Mesodermal cell (in vitro differentiated cells): ENCODE measurements around the gene PGM1.
"Not testable (repeated sequence)": the region's sequence is repeated elsewhere in the genome, so short reads cannot be mapped to it uniquely, and the experiment has no call there.

Source experiments
- H3K27ac ChIP-seq: 2 replicates; pipeline ENCODE4 v1.7.0; 2013; ENCODE audit warnings: mild to moderate bottlenecking, low read depth, low read length, moderate library complexity; ENCODE audit not compliant: severe bottlenecking
- H3K36me3 ChIP-seq: 2 replicates; pipeline ENCODE4 v1.7.1; 2013; ENCODE audit warnings: mild to moderate bottlenecking, low read length, moderate library complexity; ENCODE audit not compliant: control insufficient read depth, insufficient read depth
- H3K4me1 ChIP-seq: one replicate; pipeline ENCODE4 v1.7.1; 2013; ENCODE audit warnings: mild to moderate bottlenecking, low read length; ENCODE audit not compliant: insufficient read depth, control insufficient read depth, poor library complexity, severe bottlenecking
- H3K4me3 ChIP-seq: 2 replicates; pipeline ENCODE4 v1.7.0; 2013; ENCODE audit warnings: low read length, control low read depth, mild to moderate bottlenecking; ENCODE audit not compliant: insufficient read depth, poor library complexity, severe bottlenecking; ENCODE audit errors: extremely low read depth
- H3K9me3 ChIP-seq: 2 replicates; pipeline ENCODE4 v1.7.1; 2013; ENCODE audit warnings: mild to moderate bottlenecking, low read length, moderate library complexity; ENCODE audit not compliant: control insufficient read depth
- WGBS, 2 experiments: methylation state at CpG; one replicate each; pipeline ENCODE4 v1.1.5; 2013; ENCODE audit warnings: missing lambda C conversion rate in 2 of 2; ENCODE audit not compliant: insufficient coverage in 2 of 2; 5-methylcytosine and 5-hydroxymethylcytosine counted together

PGM1 gene

DNA sequence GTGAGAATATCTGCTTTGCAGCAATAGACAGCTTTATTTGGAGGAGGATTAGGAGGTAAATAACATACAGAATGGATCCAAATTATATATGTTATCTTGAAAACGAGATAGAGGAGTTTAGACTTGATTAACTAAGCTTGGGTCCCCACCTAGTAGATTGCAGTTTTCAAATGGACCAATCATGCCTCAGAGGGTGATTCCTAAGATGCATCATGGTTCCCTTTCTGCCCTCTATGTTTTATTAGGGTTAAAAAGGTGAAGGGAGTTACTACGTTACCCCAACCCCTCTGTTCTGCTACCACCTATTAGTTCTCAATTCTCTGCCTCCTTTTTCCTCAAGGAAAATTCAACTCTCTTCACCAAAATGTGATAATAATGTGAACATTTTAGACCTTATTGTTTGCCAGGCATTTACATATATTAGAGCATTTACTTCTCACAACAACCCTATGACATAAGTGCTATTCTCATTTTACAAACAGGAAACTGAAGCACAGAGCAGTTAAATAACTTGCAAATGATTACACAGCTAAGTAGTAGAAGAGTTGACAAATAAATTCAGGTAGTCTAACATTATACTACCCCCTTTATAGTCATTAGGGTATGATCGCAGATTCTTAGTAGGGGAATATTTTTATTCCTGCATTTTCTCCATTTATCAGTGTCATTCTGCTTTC lies 23.4 kb upstream of the PGM1 start:
- H3K36me3 ChIP-seq = no peaks in the 10 kb centered on the region
- WGBS, 2 experiments = 100% methylated on average over 1 of the region's 3 CpGs; no CpG with 5 or more reads in 1 of the 2 experiments
- H3K4me3 ChIP-seq = no peak overlapping the region
- no peak overlapping the region for H3K27ac ChIP-seq
- H3K4me1 ChIP-seq = no peaks in the 10 kb centered on the region
- H3K9me3 ChIP-seq = no peaks in the 10 kb centered on the region

DNA sequence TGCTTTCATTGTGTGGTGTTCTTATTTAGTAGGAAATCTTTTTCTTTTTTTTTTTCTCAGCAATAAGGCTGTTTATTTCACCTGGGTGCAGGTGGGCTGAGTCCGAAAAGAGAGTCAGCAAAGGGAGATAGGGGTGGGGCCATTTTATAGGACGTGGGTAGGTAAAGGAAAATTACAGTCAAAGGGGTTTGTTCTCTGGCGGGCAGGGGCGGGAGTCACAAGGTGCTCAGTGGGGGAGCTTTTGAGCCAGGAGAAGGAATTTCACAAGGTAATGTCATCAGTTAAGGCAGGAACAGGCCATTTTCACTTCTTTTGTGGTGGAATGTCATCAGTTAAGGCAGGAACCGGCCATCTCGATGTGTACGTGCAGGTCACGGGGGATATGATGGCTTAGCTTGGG lies 20.5 kb upstream of the PGM1 start:
- H3K4me3 ChIP-seq, H3K9me3 ChIP-seq, H3K27ac ChIP-seq, H3K36me3 ChIP-seq, H3K4me1 ChIP-seq: not testable (repeated sequence)
- WGBS, 2 experiments = 62% methylated on average over 4 of the region's 8 CpGs; no CpG with 5 or more reads in 1 of the 2 experiments

DNA sequence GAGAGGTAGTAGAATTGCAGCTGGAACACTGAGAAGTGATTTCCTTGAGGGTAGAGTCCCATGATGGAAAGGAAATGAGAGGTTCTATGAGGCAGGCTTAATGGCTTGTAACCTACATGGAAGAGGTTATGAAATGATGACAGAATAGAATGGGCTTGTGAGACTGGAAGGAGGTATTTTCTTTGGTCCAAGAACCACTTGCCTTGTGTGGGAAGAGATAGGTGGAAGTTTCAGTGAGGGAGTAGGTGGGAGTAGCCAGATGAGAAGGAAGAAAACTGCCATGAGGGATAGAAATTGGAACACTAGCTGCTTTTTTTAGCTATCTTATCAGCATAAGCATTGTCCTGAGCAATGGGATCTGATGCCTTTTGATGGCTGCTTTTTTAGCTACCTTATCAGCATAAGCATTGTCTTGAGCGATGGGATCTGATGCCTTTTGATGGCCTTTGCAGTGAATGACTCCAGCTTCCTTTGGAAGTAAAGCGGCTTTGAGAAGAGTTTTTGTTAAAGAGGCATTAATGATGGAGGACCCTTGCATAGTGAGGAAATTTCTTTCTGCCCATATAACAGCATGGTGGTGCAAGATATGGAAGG lies 18.9 kb upstream of the PGM1 start:
- H3K4me1 ChIP-seq, H3K36me3 ChIP-seq, H3K9me3 ChIP-seq, H3K27ac ChIP-seq, H3K4me3 ChIP-seq: not testable (repeated sequence)
- WGBS, 2 experiments = no CpG with 5 or more reads among the region's 2 CpGs

DNA sequence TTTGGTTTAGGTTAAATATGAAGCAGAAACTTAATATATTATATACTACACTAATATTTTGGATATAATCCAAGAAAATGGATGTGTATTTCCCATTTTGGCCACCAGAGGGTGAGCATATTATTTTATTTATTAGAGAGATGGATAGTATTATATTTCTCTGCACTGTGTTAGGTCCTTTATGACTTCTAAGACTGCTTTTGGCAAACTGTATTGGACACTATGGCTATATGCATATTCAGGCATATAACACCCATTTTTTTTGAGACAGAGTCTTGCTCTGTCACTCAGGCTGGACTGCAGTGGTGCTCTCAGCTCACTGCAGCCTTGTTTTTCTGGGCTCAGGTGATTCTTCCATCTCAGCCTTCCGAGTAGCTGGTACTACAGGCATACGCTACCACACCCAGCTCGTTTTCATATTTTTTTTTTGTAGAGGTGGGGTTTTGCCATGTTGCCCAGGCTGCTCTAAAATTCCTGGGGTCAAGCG lies 17.8 kb upstream of the PGM1 start:
- no peaks in the 10 kb centered on the region for H3K4me1 ChIP-seq
- WGBS, 2 experiments = 90% methylated on average over 2 of the region's 4 CpGs; no CpG with 5 or more reads in 1 of the 2 experiments
- H3K4me3 ChIP-seq = no peak overlapping the region
- no peaks in the 10 kb centered on the region for H3K36me3 ChIP-seq
- H3K27ac ChIP-seq = no peak overlapping the region
- H3K9me3 ChIP-seq = no peaks in the 10 kb centered on the region

DNA sequence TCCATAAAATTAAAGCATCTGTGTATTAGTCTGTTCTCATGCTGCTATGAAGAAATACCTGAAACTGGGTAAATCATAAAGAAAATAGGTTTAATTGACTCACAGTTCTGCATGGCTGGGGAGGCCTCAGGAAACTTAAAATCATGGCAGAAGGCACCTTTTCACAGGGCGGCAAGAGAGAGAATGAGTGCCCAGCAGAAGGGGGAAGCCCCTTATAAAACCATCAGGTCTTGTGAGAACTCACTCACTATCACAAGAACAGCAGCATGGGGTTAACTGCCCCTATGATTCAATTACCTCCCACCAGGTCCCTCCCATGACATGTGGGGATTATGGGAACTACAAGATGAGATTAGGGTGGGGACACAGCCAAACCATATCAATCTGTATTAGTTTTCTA lies 6.9 kb upstream of the PGM1 start:
- H3K4me3 ChIP-seq, H3K4me1 ChIP-seq, H3K27ac ChIP-seq, H3K9me3 ChIP-seq, H3K36me3 ChIP-seq: not testable (repeated sequence)
- 100% methylated on average over 1 of the region's 1 CpG; no CpG with 5 or more reads in 1 of the 2 experiments for WGBS, 2 experiments

DNA sequence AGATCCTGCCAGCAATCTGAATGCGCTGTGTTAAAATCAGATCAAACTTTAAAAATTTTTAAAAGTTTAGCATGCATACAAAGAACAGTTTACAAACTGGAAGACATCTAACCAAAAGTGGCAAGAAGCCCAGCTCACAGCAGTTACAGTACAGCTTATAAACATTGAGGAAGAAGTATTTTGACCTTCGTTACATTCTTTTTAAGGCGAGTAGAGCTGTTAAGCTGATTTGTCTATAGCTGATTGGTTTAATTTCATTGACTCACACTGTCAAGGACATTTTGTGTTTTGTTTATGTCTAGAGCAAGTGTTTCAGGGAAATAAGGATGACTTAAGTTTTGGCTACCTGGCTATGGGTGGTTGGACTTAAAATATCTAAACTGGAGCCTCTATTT lies 3.0 kb upstream of the PGM1 start:
- H3K4me1 ChIP-seq = no peaks in the 10 kb centered on the region
- 88 to 100% methylated on average over 2 of the region's 3 CpGs for WGBS, 2 experiments
- no peaks in the 10 kb centered on the region for H3K36me3 ChIP-seq
- peaks cover 5% of the 10 kb centered on the region for H3K9me3 ChIP-seq
- no peak overlapping the region for H3K27ac ChIP-seq
- no peak overlapping the region for H3K4me3 ChIP-seq

DNA sequence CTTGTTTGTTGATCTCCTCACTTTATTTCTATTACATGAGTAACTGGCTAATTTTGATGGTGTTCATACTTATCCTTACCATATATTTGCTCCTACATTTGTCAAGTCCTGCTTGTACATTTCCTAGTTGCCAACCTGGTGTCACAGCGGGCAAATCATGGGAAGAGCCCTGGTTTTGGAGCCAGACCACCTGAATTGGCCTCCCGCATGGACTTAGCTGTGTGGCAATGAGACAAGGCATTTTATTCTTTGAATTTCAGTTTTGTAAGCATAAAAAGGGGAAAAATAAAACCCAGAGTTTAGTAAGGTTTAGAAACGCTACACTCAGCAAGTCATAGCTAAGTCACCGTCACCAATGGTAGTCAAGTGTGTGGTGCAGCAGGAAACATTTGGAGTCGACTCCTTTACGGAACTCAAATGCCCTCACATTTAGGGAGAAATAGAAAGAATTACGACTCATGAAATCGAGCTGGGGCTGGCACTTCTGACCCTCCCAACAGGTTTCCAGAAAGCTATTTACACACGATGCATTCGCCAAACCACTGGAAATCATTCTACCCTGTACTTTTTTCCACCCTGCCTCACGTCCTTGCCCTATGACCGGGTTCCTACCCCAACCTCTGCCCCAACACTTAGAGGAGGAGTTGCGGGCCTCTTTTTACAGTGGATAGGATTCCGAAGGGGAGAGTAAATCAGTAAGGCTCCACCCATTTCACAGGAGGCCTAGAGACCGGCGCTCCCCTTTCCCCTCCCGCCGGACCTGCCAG lies 492 bp upstream of the PGM1 start:
- Histone ChIP-seq H3K27ac (peak overlapping the region; percentile 65), H3K36me3 (peaks cover 5% of the 10 kb centered on the region), H3K4me3 (peak overlapping the region; percentile 67), H3K9me3 (no peaks in the 10 kb centered on the region), H3K4me1 (no peaks in the 10 kb centered on the region)
- 49 to 63% methylated on average over 10 to 12 of the region's 18 CpGs for WGBS, 2 experiments

DNA sequence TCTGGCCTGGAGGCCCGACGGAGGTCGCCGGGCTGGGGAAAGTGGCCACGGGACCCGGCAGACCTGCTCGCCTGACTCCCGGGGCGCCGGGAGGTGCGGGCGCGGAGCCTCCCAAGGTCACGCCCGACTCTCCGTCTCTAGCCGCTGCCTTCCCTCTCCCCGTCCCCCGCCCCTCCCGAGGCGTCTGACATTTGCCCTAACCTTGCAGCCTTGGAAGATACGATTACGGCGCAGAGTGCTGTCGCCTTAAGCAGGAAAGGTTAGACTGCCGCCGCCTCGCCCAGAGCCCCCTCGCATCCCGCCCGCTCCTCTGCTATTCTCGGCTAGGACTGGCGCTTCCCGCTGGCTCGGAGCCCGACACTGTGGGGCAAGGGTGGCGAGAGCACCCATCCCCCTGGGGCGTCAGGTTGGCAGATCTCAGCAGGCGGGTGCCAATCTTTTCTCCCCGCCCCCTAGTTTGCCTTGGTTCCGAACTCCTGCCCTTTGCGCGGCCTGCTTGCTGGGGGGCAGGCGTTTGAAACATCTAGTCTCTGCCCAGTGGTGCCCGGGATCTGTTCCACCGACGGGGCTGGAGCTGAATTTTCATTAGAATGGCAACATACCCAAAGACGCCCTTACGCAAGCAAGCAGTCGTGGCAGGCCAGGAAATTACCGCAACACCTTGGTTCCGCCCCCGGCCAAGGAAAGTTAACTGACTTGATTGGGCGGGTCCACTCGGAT lies 835 bp downstream of the PGM1 start:
- peak overlapping the region; percentile 67 for H3K4me3 ChIP-seq
- 4 to 8% methylated on average over 49 to 53 of the region's 55 CpGs for WGBS, 2 experiments
- H3K36me3 ChIP-seq = peaks cover 5% of the 10 kb centered on the region
- H3K27ac ChIP-seq = no peak overlapping the region
- no peaks in the 10 kb centered on the region for H3K9me3 ChIP-seq
- H3K4me1 ChIP-seq = no peaks in the 10 kb centered on the region

DNA sequence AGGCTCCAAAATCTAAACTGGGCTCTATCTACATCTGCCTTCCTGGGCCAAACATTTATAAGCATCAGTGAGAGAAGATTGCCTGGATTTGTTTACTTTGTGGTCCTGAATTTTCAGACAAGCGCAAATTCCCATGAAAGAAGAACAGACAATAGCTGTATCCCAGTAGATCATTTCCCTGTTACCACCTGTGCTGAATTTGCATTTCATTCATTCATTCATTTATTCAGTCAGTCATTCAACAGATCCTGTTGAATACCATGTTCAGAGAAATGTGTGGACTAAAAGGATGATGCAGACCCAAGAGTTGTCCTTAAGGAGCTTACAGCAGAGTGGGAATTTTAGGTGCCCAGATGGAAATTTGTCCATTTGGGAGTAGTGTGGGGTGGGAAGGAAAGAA lies 2.2 kb downstream of the PGM1 start:
- Histone ChIP-seq H3K27ac (no peak overlapping the region), H3K4me1 (peaks cover under 1% of the 10 kb centered on the region), H3K9me3 (no peaks in the 10 kb centered on the region), H3K4me3 (no peak overlapping the region), H3K36me3 (peaks cover 5% of the 10 kb centered on the region)
- WGBS, 2 experiments = 83% methylated on average over 1 of the region's 1 CpG; no CpG with 5 or more reads in 1 of the 2 experiments

DNA sequence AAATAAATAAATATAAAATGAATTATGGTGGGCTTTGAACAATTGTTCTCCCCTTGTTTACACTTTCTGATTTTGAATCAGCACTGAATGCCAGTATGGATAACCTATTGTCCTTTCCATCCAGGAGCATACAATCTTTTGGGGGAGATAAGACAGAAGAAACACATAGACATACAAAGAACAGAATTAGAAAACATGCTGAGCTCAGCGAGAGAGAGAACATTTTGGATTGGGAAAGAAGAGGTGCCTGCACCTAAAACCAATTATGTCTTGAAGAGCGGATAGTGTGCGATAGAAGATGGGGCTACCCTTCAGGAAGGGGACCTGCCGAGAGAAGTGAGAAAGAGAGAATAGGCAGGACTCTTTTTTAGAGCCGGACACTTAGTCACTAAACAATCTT lies 6.6 kb downstream of the PGM1 start:
- Histone ChIP-seq H3K9me3 (no peaks in the 10 kb centered on the region), H3K27ac (peak overlapping the region; percentile 73), H3K4me3 (no peak overlapping the region), H3K36me3 (peaks cover 5% of the 10 kb centered on the region), H3K4me1 (peaks cover 7% of the 10 kb centered on the region)
- WGBS, 2 experiments = 83 to 95% methylated on average over 3 to 4 of the region's 5 CpGs
